DMS153 treated with DMSO at 0.1 percent for 48 hours (cell line): Measurements from ENCODE around the gene TMEM171.

Experiments used
- DNase-seq: peaks from one replicate; lab custom pipeline; 2025; ENCODE audit not compliant: unreplicated experiment; lab: John Stamatoyannopoulos, UW

The TMEM171 gene

DNA sequence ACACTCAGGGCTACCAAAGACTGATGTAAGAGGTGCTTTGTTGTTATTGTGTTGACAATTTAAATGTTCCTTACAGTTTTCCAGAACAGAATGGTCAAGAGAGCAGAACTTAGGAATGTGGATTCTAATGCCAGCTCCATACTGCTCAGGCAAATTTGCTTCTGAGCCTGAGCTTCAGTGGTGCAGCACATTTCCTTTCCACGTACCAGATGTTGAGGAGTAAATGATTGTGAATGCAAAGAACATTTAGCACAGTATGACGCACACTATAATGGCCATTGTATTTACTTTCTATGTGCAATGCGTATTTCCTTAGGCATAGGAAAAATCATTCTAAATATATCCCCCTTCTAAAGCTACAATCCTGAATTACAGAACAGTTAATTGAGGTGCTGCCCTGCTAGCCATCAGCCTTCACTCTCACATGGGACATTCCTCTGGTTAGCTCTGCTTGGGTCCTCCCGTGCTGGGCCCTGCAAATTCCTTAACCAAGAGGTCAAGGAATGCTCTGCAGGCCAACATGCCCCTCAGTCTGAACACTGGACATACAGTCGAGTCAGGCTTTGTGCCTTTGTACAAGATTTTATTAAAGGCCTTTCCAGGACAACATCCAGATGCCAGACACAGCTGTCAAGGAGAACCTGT, 31.5 kb downstream of the TMEM171 start:
- no peak for DNase-seq

GRCh38 chr5:73152411-73153388, 32.3 kb downstream of the TMEM171 start:
- DNase-seq: no peak

DNA sequence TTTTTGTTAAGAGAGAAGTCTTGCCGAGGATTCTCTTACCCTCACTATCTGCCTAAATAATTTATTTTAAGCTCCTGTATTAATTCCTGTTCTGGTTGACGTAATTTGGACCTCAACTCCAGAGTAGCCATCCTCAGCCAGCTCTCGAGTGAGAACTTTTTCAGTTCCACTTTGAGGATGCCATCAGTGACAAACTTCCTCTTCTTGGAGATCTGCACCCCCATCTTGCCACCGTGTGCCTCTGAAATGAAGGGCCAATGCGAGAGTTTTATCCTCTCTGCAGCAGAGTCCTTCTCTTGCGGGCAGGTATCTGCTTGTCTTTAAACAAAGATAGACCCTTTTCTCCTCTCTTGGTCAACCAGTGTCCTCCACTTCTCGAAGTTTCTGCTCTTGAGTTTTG, 33.1 kb downstream of the TMEM171 start:
- DNase-seq: no peak

GRCh38 chr5:73154208-73155006, 34.0 kb downstream of the TMEM171 start:
- no peak for DNase-seq

- no peak for DNase-seq
Measured at GRCh38 chr5:73155271-73156222, 35.2 kb downstream of the TMEM171 start.

GRCh38 chr5:73157414-73158303, 37.3 kb downstream of the TMEM171 start:
- DNase-seq: no peak

- DNase-seq: no peak
Measured at GRCh38 chr5:73158313-73158712, 37.9 kb downstream of the TMEM171 start.

GRCh38 chr5:73160239-73160671, 39.9 kb downstream of the TMEM171 start:
- no peak for DNase-seq

- no peak for DNase-seq
Measured at GRCh38 chr5:73170522-73170921, 50.1 kb downstream of the TMEM171 start.

DNA sequence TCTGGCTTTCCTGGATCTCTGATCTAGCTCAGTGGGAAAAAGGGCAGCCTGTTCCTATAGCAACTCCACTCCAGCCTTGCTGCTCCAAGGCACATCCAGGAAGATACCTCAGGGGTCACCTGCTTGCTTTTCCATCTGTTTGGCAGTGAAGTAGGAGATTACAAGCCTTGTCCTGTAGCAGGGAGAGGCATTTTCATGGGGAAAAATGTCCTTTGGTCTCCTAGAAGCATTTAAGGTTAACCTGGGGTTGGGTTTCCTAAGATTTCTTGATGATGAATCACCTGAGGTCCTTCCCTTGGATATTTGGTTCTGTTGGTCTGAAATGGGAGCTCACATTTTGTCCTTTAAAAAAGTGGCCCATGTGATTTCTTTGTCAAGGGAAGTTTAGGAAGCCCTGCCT, 51.1 kb downstream of the TMEM171 start:
- DNase-seq: no peak

DNA sequence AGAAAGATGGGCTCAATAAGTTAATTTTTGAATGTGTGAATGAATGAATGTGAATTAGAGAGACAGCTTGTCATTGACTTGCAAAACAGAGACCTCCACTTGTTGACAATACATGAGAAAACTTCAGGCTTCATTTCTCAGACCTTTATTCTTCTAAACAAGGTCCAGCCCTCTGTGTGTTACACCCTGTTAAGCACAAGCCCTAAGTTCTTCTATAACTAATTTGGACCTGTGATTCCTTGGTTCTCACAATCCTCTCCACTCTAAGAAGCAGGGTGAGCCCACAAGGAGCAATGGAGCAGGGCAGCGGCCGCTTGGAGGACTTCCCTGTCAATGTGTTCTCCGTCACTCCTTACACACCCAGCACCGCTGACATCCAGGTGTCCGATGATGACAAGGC, 52.6 kb downstream of the TMEM171 start, which contains the start of gene TMEM174:
TSS of gene TMEM174 (plus strand) at position 243 of the 400 bp plus-strand sequence. CDS start at position 294, 51 bp downstream.
- no peak for DNase-seq

GRCh38 chr5:73174100-73174815, 53.9 kb downstream of the TMEM171 start:
- DNase-seq: no peak

GRCh38 chr5:73176250-73176649, 55.9 kb downstream of the TMEM171 start:
- no peak for DNase-seq

- no peak for DNase-seq
Measured at GRCh38 chr5:73178265-73178664, 57.9 kb downstream of the TMEM171 start.

DNA sequence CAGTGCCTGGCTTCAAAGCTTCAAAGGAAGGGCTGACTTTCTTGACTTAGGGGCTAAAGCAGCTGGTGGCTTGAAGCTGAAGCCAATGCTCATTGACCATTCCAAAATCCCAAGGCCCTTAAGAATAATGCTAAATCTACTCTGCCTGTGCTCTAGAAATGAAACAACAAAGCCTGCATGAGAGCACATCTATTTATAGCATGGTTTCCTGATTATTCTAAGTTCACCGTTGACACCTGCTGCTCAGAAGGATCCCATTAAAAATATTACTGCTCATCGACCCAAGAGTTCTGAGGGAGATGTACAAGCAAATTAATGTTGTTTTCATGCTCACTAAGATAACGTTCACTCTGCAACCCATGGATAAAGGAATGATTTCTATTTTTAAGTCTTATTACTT, 59.4 kb downstream of the TMEM171 start:
- no peak for DNase-seq

- no peak for DNase-seq
Measured at GRCh38 chr5:73180566-73180965, 60.2 kb downstream of the TMEM171 start.
